HG03095 (cell line): ENCODE measurements around the gene TMX1.
A peak's percentile ranks its signal among the peaks of the same experiment; 100 is the strongest.
"Not testable (repeated sequence)": the region's sequence is repeated elsewhere in the genome, so short reads cannot be mapped to it uniquely, and the experiment has no call there.

Experiments
- ATAC-seq: cut with Tn5 transposase; IDR thresholded peaks from one replicate; pipeline ENCODE4 v1.9.1; 2021; ENCODE audit warnings: moderate library complexity; ENCODE audit not compliant: unreplicated experiment

Gene TMX1, protein sequence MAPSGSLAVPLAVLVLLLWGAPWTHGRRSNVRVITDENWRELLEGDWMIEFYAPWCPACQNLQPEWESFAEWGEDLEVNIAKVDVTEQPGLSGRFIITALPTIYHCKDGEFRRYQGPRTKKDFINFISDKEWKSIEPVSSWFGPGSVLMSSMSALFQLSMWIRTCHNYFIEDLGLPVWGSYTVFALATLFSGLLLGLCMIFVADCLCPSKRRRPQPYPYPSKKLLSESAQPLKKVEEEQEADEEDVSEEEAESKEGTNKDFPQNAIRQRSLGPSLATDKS

GRCh38 chr14:51239813-51240803, at the start of gene TMX1:
TSS of gene TMX1 (plus strand) at chr14:51240247. CDS start at chr14:51240293, 46 bp downstream.
- ATAC-seq = peak; percentile 83

DNA sequence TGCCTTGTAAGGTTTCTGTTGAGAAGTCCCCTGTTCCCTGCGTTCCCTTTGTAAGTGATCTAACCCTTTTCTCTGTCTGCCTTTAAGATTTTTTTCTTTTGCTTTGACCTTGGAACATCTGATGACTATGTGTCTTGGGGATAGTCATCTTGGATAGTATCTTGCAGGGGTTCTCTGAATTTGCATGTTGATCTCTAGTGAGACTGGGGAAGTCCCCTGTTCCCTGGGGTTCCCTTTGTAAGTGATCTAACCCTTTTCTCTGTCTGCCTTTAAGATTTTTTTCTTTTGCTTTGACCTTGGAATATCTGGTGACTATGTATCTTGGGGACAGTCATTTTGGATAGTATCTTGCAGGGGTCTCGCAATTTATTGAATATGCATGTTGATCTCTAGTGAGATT, 38.2 kb upstream of the TMX1 start:
- no peak for ATAC-seq

- peak; percentile 71 for ATAC-seq
These were observed 37.0 kb upstream of the TMX1 start for GRCh38 chr14:51202914-51203665.

DNA sequence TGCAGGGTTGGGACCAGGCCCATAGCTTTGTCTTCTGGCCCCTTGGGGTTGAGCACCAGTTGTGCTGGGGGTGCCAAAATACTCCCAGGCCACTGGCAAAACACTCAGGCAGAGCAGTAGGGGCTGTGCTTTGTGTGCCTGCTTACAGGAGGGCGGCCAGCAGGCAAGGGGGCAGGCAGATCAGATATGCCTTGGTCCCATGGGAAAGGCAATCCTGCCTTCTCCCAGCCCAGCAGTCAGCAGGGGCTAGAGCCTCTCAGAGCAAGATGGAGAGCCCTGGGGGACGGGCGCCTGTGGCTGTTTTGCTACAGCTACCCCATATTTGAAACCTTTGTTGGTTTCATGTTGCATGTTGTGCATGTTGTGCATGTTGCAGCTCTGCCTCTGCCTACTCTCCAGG, 36.2 kb upstream of the TMX1 start:
- ATAC-seq = no peak

- no peak for ATAC-seq
These were observed 34.6 kb upstream of the TMX1 start for GRCh38 chr14:51205486-51205885.

- no peak for ATAC-seq
These were observed 33.6 kb upstream of the TMX1 start for GRCh38 chr14:51206462-51206861.

GRCh38 chr14:51207621-51208020, 32.4 kb upstream of the TMX1 start:
- no peak for ATAC-seq

DNA sequence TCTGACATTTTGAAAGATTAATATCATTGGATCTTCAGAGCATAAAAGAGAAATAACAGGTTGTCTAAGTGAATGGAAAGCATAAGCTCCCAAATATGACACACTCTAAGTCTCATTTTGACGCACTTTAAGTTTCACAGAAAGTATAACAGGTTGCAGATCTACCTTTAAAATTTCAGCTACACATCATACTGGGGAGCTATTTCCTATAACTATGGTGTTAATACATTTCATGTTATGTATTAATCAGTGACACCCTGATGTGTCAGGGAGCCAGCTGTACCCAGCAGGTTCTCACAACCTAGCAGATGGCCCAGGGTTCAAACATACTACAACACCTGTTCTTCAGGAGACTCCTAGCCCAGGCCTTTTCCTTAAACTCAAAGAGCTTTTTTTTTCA, 31.1 kb upstream of the TMX1 start:
- ATAC-seq = no peak

DNA sequence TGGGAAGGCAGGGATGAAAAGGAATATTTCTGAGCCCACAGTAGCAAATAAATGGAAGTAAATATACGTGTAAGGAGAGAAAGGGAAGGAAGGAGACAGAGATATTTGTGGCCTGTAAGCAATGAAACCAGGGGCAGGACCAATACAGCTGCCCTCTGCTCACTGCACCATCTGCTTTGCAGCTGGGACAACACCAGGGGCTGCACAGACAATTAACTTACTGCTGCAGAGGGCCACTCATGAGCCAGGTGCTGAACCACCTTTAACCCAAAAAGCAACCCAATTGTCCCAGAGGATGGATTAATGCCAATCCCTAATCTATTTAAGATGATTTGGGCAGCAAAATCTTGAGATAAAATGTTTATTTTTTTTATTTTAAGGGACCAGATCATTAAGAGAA, 30.6 kb upstream of the TMX1 start:
- no peak for ATAC-seq

GRCh38 chr14:51210594-51210993, 29.5 kb upstream of the TMX1 start:
- no peak for ATAC-seq

DNA sequence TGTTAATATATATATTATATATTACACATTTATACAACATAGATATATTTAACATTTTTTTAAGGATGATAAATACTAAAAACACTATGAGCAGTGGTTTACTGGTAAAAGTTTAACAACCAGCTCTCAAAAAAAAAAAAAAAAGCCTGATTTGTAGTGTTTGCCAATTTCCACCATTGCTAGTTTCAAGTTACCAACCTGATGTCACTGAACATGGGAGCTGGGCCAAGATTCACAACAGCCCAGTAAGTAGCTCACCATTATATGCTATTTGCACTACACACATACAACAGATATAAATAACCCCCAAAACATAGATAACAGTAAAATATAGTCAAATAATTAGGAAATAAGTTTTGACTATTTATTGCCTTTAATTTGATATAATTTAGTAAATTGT, 28.9 kb upstream of the TMX1 start:
- ATAC-seq = no peak

- ATAC-seq = no peak
These were observed 23.4 kb upstream of the TMX1 start for GRCh38 chr14:51216602-51217001.

GRCh38 chr14:51219473-51220448, 20.3 kb upstream of the TMX1 start:
- ATAC-seq = no peak

GRCh38 chr14:51223463-51223862, 16.6 kb upstream of the TMX1 start:
- ATAC-seq = not testable (repeated sequence)

DNA sequence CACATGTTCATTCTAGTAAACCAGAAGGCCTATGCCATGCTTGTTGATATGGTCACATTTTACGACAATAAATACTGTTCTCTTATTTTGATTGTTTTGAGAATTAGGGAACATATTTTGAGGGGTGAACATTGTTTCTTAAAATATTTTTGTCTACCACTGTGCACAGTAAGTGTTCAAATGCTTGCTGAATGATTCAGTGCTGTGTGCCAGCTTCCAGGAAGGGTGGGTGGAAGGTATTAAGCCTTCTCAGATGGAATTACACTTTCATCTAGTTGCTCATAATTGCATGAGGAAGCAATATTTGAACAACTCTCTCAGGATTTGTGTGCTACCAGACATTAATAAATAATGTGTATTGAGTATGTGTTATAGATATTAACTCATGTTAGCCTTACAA, 15.5 kb upstream of the TMX1 start:
- no peak for ATAC-seq

- ATAC-seq = no peak
These were observed 14.3 kb upstream of the TMX1 start for GRCh38 chr14:51225751-51226150.

DNA sequence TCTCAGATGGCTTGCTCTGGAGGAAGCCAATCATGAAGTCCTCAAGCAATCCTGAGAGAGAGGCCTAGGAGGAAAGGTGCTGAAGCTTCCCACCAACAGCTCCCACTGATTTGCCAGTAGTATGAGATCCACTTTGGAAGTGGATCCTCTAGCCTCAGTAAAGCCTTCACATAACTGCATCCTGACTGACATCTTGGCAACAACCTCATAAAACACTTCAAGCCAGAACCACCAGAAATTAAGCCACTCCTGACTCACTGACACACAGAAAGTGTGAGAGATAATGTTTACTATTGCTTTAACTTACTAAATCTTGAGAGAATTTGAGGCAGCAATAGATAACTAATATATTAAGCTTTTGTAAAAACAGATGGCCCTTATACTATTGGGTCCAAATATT, 11.7 kb upstream of the TMX1 start:
- no peak for ATAC-seq

DNA sequence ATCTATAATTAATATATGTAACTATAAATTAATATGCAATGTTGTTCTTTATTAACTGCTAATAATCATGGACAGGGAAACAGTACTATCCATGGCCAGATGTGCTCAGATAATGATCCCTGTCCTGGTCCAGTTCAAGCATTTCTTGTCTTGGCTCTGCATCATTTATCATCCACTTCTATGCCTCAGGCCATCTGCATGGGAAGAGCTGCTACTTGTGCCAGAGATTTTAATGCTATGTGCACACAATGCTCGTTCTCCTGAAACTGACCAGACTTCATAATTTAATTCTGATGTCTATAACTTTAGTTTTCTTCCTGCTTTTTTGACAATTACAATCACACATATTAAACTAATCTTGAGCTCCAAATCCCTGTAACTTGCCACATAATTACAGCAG, 11.2 kb upstream of the TMX1 start:
- no peak for ATAC-seq

DNA sequence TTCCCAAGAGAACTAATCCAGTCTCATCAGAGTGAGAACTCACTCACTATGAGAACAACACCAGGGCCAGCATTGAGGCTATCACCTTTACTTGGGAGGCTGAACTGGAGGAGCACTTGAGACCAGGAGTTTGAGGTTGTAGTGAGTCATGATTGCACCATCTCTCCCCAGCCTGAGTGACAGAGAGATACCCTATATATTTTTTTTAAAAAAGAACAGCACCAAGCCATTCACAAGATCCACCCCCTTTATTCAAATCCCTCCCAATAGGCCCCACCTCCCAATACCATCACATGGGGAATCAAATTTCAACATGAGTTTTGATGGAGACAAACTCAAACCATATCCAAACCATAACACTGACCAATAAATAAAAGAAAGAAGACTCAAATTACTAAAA, 3.7 kb upstream of the TMX1 start:
- no peak for ATAC-seq

GRCh38 chr14:51240804-51241380, 845 bp downstream of the TMX1 start:
- ATAC-seq = no peak
